ENCODE measurements around the gene PRR15L.

The PRR15L gene

DNA sequence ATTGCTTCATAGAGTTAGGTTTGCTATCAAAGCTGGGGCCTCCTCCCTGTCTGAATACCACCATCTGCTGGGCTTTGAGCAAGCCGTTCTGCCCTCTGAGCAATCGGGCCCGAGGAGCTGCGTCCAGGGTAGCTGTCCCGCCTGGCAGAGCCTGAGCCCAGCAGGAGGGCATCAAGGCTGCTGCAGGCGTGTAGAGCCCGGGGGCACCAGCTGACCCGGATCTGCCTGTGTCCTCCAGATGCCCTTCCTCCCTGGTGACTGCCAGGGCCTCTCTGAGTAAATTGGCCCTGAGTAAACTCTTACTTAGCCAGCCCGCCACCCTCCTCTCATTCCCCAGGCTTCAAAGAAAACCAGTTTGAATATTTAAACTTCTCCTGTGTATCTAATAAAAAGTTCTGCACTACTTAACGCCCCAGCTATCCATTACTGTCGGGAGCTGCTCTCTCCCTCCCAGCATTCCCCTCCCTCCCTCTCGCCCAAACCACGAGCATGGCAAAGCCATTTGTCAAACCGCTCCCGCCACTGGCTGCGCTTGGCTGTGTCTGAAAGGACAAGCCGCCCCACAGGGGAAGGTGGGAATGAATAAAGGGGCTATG lies 29.7 kb upstream of the PRR15L start:
- DNase-seq: peak; percentile 76

DNA sequence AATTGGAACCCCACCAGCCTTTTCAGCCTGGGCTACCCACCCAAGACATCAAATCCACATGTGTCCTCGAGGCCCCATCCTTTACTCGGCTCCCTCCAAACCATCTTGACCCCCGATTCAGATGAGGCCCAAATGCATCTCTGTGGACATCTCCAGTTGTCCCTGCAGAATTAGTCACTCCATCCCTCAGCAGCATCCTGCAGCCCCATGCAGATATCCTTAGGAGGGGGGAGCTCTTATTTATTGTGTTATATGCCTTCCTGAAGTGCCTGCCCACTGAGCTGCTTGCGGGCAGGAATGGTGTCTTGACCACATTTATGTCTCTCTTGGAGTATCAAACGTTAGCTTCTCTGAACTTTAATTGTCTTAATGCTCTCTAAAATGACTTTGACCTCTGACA lies 28.8 kb upstream of the PRR15L start:
- DNase-seq: no peak

DNA sequence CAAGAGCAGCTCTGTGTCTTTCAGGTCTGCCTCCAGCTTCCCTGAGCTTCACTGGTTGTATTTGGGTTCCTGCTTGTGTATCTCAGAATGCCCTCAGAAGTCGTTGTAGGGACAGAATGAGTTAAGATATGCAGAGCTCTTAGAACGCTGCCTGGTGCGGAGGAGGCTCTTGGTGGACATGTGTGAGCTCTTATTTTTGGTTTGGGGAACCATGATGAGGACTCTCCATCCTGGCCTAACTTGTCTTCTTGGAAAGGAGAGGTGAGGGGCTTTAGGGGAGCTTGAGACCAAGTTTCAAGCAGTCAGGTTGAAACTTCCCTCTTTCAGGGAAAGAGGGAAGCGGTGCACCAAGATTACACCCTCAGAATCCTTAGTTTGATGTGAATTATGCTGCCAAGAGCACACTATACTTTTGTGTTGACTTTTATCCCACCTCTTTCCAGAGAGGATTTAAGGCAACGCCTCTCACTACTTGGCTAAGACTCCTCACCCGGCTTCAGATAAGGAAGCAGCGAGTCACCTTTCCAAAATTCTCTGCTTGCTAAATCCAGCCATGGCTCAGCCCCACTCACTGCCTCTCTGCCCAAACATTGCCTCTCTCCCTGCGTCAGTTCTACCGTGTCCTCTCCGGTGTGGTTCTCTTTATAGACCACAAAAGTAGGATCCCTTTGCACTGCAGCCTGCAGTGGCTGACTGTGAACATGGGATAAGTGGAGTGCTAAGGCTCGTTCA lies 26.0 kb upstream of the PRR15L start:
- no peak for DNase-seq

DNA sequence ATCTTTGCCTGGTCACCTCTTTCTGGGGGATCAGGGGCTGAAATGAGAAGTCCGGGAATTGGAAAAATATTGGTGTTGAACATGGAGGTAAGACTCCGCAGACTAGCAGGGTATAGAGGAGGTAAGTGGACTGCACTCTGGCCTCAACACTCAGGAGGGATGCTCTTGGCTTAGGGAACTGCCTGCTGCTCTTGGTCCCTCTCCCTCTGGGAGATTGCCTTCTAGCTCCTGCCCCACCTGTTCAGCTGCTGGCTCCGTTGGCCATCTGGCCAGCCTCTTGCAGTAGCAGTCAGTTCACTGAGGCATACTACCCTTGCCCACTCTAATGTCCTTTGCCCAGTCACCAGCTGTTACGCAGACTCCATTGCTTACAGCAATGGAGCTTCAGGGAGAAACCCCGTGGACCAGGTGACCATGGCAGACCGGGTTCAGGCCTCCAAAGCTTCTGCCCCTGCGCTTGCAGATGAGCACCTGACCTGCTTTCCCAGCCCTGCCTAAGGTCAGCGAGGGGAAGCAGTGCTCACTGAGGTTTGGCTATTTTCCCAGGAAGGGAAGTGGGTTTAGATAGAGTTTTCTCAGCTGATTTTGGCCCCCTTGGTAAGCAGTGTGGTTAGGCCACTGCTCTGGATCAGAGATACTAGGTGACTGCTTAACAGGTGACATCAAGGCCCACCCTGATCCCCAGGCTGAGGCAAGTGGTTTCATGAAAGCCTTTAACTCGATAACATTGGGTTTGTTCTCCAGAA lies 25.1 kb upstream of the PRR15L start:
- no peak for DNase-seq

DNA sequence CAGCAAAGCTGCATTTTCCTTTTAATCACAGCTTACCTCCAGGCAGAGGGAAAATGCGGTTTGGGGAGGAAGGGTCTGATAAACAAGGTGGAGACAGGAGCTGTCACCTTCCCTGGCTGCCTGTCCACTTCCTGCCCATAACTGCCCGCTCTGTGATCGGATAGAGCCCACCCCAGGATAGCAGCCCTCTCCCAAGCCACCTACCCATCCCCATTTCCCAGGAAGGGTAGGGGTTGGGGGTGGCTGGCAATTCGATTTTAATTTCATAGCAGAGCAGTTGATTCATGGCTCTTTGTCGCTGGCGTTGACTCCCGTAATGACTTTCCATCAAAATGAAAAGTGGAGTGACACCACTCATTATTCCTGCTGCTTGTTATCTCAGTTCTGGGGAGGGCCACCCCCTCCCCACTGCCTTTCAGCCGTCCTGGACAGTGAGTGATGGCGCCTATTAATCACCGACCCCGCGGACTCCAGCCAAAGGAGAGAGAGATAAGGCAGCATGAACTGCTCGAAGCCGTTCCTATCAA lies 24.5 kb upstream of the PRR15L start:
- no peak for DNase-seq

DNA sequence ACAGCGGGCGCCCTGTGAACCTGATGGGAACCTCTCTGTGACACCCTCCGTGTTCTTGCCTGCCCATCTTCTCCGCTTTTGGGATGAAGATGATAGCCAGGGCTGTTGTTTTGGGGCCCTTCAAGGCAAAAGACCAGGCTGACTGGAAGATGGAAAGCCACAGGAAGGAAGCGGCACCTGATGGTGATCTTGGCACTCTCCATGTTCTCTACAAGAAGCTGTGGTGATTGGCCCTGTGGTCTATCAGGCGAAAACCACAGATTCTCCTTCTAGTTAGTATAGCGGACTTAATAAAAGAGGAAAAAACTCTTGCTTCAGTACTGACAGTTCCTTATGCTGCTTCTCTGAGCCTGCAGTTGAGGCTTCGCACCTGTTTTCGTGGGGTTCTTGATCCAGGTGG lies 23.8 kb upstream of the PRR15L start:
- no peak for DNase-seq

DNA sequence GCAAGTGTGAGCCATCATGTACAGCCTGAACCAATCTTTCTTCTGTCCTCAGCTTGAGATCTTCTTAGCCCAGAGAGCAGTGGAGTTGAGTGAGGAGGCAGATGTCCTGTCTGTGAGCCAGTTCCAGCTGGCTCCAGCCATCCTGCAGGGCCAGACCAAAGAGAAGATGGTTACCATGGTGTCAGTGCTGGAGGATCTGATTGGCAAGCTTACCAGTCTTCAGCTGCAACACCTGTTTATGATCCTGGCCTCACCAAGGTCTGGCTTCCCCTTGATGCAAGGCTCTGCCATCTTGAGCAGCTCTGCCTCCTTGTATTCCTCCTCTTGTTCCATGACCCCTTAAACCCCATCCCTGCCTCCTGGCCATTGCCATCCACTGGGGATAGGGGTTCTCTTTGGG lies 22.9 kb upstream of the PRR15L start:
- no peak for DNase-seq

DNA sequence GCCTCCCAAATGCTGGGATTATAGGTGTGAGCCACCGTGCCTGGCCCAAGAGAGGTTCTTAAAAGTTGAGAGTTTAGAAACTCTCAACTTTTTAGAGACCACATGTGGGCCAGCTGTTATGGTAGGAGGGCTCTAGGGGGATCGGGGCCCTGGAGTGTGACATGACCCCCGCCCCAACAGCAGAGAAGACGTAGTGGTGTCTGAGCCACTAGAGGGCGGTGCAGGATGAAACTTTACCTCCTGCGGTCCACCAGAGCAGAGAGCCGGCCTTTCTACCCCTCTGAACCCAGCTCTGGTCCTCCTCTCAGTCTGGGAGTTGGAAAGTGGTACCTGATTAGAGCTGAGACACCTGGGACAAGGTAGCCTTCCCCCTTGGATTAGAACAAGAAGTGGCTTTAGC lies 20.6 kb upstream of the PRR15L start:
- peak; percentile 32 for DNase-seq

DNA sequence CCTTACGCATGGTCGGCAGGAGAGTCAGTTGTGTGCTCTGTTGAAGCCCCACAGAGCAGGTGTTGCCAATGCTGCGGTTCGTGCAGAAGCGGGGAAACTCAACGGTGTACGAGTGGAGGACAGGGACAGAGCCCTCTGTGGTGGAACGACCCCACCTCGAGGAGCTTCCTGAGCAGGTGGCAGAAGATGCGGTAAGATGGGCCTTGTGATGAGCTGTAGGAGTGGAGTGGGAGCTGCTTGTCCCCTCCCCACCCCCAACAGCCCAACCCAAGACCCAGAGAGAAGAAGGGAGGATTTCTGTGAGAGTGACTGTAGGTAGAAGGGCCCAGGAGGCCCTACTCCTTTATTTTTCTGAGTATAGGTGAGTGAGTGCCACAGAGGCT lies 18.1 kb upstream of the PRR15L start:
- DNase-seq: no peak

DNA sequence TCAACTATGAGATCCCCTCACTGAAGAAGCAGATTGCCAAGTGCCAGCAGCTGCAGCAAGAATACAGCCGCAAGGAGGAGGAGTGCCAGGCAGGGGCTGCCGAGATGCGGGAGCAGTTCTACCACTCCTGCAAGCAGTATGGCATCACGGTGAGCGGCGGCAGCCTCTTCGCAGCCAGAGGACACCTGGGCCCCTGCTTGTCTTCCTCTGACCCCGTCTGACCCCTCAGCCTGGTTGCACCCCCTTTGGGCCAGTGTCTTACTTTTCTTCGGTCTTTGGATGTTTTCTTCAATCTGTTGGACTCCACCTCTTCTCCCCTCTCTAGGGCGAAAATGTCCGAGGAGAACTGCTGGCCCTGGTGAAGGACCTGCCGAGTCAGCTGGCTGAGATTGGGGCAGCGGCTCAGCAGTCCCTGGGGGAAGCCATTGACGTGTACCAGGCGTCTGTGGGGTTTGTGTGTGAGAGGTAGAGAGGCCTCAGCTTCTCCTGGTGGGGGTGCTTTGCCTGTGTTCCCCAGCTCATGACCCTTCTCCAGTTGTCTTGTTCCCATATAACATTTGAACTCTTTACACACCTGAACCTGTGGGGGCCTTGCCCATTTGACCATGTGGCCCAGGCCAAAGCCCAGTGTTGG lies 17.6 kb upstream of the PRR15L start:
- no peak for DNase-seq

DNA sequence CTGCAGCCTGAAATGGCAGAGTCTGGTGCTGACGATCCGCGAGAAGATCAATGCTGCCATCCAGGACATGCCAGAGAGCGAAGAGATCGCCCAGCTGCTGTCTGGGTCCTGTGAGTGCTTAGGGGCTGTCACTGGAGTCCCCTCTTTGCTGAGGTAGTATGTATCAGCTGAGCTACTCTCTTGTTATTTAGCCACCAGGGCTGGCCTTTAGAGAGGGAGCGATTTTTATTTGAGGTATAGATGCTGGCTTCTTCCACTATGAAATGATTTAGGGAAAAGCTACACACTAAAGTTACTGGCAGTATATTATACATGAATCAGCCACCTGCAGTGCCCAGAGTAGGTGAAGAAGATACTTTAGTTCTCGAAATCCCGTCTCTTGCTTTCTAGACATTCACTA lies 15.9 kb upstream of the PRR15L start:
- no peak for DNase-seq

DNA sequence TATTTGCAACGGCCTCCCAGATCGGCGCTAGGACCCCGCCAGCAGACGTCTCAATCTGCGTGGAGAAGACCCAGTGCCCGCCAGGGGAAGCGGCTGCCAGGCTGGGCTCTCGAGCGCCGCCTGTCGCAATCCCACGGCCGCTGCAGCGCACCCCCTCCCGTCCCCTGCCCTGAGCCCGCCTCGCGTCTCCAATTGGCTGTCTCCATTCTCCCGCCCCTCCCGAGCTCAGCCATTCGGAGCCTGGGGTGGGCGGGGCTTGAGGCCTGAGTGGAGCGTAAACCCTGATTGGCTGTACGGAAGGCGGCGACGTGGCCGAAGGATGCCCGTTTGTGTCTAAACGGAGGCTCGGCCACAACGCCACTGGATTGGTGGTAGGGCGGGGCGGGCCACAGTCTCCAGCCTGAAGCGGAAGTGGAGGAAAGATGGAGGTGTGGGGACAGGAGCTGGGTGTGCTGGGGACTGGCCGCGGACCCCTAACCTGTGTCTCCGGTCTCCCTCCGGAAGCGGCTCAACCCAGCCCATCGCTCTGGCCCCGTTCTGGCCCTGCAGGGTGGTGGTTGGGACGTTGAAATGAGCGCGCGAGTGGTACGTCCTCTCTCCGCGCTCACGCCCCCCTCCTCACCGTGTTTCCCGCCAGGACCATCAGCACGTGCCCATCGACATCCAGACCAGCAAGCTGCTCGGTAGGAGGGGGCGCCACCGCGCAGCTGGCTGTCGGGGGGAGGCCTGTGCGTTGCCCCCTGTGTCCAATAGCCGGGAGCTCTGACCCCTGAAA lies 13.2 kb upstream of the PRR15L start, which contains the start of gene CDK5RAP3:
Gene CDK5RAP3 (plus strand): TSS at position 389 of the 775 bp plus-strand sequence. CDS start 34 bp downstream, at position 423.
- peak; percentile 100 for DNase-seq

DNA sequence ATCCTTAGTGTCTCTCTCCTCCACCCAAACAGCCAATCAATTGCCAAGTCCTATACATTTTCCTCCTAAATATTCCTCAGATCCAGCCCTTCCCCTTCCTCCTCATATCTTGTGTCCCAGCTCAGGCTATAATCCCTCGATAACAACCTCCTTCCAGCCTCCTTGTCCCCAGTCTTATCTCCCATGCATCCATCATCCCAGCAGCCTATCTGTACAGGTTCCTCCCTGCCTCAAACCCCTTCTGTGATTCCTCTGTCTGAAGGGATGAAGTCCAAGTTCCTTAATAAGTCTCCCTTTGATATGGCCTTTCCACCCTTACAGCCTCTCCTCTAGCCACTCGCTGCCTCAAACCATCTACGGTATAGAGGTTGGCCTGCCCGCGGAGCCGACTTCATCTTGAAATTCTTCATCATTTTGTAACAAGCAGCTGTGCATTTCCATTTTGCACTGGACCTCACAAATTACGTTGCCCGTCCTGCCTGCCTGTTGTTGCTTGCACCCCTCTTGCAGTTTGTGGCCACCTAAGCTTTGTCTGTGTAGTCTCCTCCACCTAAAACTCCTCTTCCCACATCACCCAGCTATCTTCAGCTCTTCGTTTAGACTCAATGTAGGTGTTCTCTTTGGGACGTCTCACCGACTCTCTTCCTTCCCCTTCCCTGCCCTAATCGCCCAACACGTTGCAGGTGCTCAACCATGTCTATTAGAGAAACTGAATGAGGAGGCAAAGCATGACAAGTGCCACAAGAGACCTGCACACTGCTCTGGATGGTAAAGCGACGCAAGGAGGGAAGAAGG lies 12.4 kb upstream of the PRR15L start:
- no peak for DNase-seq

DNA sequence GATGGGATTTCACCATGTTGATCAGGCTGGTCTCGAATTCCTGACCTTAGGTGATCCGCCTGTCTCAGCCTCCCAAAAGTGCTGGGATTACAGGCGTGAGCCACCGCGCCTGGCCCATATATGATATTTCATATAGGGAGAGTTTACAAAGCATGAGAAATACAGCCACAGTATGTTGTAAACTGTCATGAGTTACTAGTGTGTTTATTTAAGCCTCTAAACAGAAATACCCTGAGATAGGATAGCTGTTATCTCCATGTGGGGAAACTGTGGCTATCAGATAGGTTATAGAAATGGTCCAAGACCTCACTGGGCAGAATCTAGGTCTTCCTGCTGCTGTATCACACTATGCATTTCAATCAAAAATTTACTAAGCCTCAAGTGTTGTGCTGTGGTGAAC lies 11.2 kb upstream of the PRR15L start:
- DNase-seq: no peak

DNA sequence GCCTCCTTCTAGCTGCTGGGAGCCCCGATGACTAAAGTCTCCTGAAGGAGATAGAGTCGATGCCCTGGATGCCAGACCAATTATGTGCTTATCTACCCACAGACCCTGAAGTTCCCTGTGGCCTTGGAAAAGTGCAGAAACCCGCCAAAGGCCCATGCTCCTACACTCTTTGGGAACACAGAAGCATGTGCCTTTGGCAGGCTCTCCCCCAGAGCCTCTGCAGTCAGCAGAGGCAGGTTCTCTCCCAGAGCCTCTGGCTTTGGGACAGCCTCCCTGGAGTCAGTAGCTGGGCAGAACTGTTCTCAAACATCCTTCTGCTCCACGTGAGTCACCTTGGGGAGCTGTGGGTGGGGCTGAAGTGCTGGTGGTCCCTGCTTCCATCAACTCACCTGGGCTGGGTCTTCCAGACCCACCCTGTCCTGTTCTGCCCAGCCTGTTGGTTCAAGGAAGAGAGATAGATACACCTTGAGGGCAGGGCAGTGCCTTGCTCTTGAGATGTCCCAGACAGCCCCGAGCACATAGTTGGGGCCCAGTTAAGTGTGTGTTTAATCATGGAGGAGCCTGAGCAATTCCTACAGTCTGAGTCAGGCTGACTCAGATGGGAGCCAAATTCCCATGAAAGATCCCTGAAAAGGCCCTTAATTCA lies 10.0 kb upstream of the PRR15L start:
- no peak for DNase-seq

DNA sequence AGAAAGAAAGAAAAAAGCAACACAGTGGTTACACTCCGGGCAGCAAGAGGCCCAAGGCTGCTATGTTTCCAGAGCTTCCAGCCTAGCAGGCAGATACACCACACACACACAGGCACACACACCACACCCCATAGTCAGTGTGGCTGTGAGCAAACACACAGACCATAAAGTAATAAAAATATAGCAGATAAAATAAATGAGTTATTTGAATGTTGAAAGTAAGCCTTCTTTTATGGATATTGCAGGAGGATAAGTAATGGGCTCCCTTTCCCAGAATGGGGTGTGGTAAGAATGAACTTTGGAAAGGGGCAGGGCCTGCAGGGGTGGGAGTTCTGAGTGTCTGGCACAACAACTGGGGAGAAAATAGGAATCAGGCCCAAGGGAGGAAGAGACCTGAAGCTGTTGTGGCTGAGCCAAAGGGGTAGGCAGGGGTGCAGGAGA lies 8.4 kb upstream of the PRR15L start:
- DNase-seq: no peak

DNA sequence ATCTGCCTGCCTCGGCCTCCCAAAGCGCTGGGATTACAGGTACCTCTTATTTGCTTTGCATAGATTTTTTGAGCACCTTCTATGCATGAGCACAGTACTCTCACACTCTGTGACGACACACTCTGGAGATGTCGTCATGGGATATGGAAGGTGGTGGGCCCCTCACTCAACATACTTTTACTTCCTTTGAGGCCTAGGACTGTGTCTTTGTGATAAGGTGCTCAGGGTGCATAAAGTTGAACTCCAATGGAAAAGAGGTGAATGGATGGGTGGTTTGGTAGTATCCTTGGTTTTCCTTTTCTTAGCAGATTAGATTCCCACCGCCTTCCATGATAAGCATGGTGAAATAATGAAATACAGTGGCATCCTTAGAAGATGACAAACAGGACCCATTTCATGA lies 7.2 kb upstream of the PRR15L start:
- DNase-seq: no peak

DNA sequence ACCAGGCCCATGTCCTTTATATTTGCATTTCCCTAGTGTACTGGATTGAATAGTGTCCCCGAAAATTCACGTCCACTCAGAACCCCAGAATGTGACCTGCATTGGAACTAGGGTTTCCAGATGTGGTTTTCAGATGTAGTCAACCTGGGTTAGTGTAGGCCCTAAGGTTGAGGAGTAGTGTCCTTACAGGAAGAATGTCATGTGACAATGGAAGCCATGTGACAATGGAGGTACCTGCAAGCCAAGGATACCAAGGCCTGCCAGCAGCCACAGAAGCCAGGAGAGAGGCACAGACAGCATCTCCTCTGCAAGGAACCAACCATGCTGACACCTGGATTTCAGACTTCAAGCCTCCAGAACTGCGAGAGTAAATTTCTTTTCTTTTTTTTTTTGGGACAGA lies 5.2 kb upstream of the PRR15L start:
- no peak for DNase-seq

DNA sequence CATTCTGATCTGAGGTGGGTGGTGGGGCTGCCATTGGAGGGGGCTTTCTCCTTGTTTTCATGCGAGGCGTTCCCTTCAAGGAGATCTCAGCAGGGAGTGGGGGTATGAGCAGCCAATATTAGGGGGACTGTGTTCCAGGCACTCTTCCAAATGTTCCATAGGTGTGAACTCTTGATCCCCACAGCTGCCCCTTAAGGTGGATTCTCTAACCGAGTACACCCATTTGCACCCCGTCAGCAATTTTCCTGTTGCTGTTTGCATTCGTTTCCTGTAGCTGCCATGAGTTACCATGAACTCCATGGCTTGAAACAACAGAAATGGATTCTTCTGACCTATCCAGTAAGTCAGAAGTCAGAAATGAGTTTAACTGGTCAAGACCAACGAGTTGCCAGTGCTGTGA lies 3.7 kb upstream of the PRR15L start:
- no peak for DNase-seq

DNA sequence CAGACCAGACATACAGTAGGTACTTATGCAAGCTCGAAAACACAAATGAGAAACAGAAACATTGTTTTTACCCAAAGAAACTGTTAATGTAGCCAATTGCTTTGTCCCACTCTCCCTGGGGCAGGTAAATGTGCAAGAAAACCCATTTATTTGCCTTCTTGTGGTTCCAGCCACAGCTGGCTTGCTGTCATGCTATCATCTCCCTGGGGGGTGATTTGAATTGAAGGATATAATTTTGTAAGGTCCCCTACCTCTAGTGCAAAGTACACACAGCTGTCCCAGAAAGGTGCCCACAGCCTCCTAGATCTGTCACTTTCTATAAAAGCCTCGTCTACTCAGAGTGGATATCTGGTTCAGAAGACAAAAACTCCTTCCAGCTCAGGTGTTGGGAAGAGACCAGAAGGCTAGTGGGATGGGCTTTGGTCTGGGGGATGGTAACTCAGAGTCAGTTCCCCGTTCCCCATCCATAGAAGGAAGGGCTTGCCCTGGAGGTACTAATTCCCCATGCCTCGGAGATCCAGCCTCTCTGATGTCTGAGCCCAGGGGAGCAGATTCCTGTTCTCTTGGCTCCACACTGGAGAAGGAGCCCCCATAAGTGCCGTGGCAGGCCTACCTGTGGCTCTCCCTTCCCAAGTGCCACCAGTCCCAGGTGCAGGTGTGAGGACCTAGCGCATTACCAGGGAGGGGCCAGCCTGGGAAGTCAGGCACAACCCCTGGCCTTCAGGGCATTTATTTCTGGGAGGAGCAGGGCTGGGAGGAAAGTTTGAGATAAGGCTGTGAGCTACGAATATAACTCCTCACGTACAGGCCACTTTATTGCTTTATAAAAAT lies 2.4 kb upstream of the PRR15L start:
- peak; percentile 65 for DNase-seq
